Motor neuron (in vitro differentiated cells): ENCODE measurements around the gene DNAH3. TPM values are rescaled to one million over a fixed set of nuclear protein-coding genes. Genes with fewer than 3 reads are reported as not detected.
"Not testable (repeated sequence)": the region's sequence is repeated elsewhere in the genome, so short reads cannot be mapped to it uniquely, and the experiment has no call there.

Experiments used
- ATAC-seq, 8 experiments: fragments of 200-7000 bp; cut with Tn5 transposase; replicated peaks in 6 of 8; 2 replicates each; pipeline ENCODE4 v1.8.0; 2021; ENCODE audit warnings: mild to moderate bottlenecking in 8 of 8, moderate library complexity in 8 of 8
- H3K27ac ChIP-seq, 2 donors: fragments of 250-450 bp; sonication (Bioruptor Pico); 2 replicates each; pipeline ENCODE4 v1.9.0; 2021; ENCODE audit warnings: antibody characterized with exemption in 2 of 2, mild to moderate bottlenecking in 2 of 2, moderate library complexity in 1 of 2
- H3K4me1 ChIP-seq, 2 donors: fragments of 250-450 bp; sonication (Bioruptor Pico); replicated peaks in 1 of 2; 2 replicates each; pipeline ENCODE4 v1.6.1; 2021; ENCODE audit warnings: antibody characterized with exemption in 2 of 2, mild to moderate bottlenecking in 2 of 2, moderate library complexity in 1 of 2
- H3K4me3 ChIP-seq, 5 donors: fragments of 250-450 bp; sonication (Bioruptor Pico); 2 replicates each; pipeline ENCODE4 v1.9.0; 2021; ENCODE audit warnings: antibody characterized with exemption in 5 of 5, mild to moderate bottlenecking in 5 of 5, moderate library complexity in 4 of 5
- WGBS, 10 experiments: fragments of 450-650 bp; shearing (Covaris generic); methylation state at CpG; one replicate each; pipeline ENCODE4 v1.0.0; 2022; 5-methylcytosine and 5-hydroxymethylcytosine counted together
- in situ Hi-C, 9 experiments: fragments of 400-800 bp; cut with MboI; loops; one replicate each; pipeline ENCODE4 v1.15.0; 2021; ENCODE audit warnings: low sequenced_read_pairs in 9 of 9, low pct_unique_long_range_greater_than_20kb in 2 of 9; ENCODE audit not compliant: unreplicated experiment in 9 of 9
- total RNA-seq, 8 experiments: library from RNA; unstranded; fragments of 300-600 nt; gene quantifications; 2 replicates each; pipeline versions ENCODE4 v1.2.3 to v1.2.4, GENCODE V29; 2022

The DNAH3 gene
- total RNA-seq, 8 experiments from 2014 or later = 0.14 to 0.71 (median 0.24) TPM; not detected in 2

GRCh38 chr16:21048091-21048912 lies 102.3 kb downstream of the DNAH3 start:
- H3K4me3 ChIP-seq, ATAC-seq, H3K4me1 ChIP-seq, in situ Hi-C loops, H3K27ac ChIP-seq: not testable (repeated sequence)
- WGBS, 10 experiments = 69 to 100% (median 100%) methylated on average over 1 to 9 of the region's 31 CpGs; no CpG with 5 or more reads in 5 of the 10 experiments

- no peak for ATAC-seq
- in situ Hi-C loops = no loop called here
- H3K27ac ChIP-seq = no peak overlapping the region
- no peak overlapping the region for H3K4me3 ChIP-seq
- H3K4me1 ChIP-seq = peaks cover 0 to 9% of the 10 kb centered on the region in 2 donors
- WGBS, 10 experiments = 0 to 100% (median 78%) methylated on average over 1 to 7 of the region's 7 CpGs; no CpG with 5 or more reads in 1 of the 10 experiments
Observed at GRCh38 chr16:21038197-21038596, 112.4 kb downstream of the DNAH3 start.

- no peak for ATAC-seq
- no peak overlapping the region for H3K4me3 ChIP-seq
- WGBS, 10 experiments = 33 to 100% (median 90%) methylated on average over 2 to 12 of the region's 15 CpGs; no CpG with 5 or more reads in 1 of the 10 experiments
Observed at GRCh38 chr16:21037736-21038135, 112.9 kb downstream of the DNAH3 start.

GRCh38 chr16:21037168-21037567 lies 113.5 kb downstream of the DNAH3 start:
- Histone ChIP-seq H3K4me3 (no peak overlapping the region), H3K27ac (no peak overlapping the region), H3K4me1 (peaks cover 0 to 9% of the 10 kb centered on the region in 2 donors)
- 0 to 88% (median 76%) methylated on average over 2 to 4 of the region's 4 CpGs; no CpG with 5 or more reads in 1 of the 10 experiments for WGBS, 10 experiments
- in situ Hi-C loops = no loop called here
- no peak for ATAC-seq

More at GRCh38 chr16:21037736-21038135, 112.9 kb downstream of the DNAH3 start:
- in situ Hi-C loops = no loop called here
- Histone ChIP-seq H3K4me1 (peaks cover 0 to 9% of the 10 kb centered on the region in 2 donors), H3K27ac (no peak overlapping the region)

GRCh38 chr16:21036471-21036870 lies 114.2 kb downstream of the DNAH3 start:
- no peak overlapping the region for H3K27ac ChIP-seq
- no peak overlapping the region for H3K4me3 ChIP-seq
- in situ Hi-C loops = no loop called here
- peaks cover 0 to 9% of the 10 kb centered on the region in 2 donors for H3K4me1 ChIP-seq
- 0 to 100% (median 47%) methylated on average over 1 to 3 of the region's 3 CpGs; no CpG with 5 or more reads in 6 of the 10 experiments for WGBS, 10 experiments
- no peak for ATAC-seq

GRCh38 chr16:21033704-21034103 lies 116.9 kb downstream of the DNAH3 start:
- no peak overlapping the region for H3K27ac ChIP-seq
- no peak overlapping the region for H3K4me3 ChIP-seq
- WGBS, 10 experiments = 0 to 93% (median 69%) methylated on average over 1 to 9 of the region's 10 CpGs; no CpG with 5 or more reads in 2 of the 10 experiments
- H3K4me1 ChIP-seq = peaks cover 0 to 9% of the 10 kb centered on the region in 2 donors
- in situ Hi-C loops = no loop called here
- peak; percentile 52 to 93 (median 82) for ATAC-seq

- in situ Hi-C loops = no loop called here
- WGBS, 10 experiments = 8 to 97% (median 73%) methylated on average over 2 to 3 of the region's 3 CpGs
- no peak overlapping the region for H3K27ac ChIP-seq
- no peak overlapping the region for H3K4me3 ChIP-seq
- no peak for ATAC-seq
- H3K4me1 ChIP-seq = peaks cover 0 to 9% of the 10 kb centered on the region in 2 donors
Observed at GRCh38 chr16:21033264-21033663, 117.4 kb downstream of the DNAH3 start.

GRCh38 chr16:21028728-21029127 lies 121.9 kb downstream of the DNAH3 start:
- in situ Hi-C loops = no loop called here
- no peak overlapping the region for H3K27ac ChIP-seq
- ATAC-seq = no peak
- 0 to 90% (median 74%) methylated on average over 1 to 4 of the region's 4 CpGs; no CpG with 5 or more reads in 2 of the 10 experiments for WGBS, 10 experiments
- peaks cover 0 to 6% of the 10 kb centered on the region in 2 donors for H3K4me1 ChIP-seq
- no peak overlapping the region for H3K4me3 ChIP-seq

GRCh38 chr16:21026846-21027245 lies 123.8 kb downstream of the DNAH3 start:
- 0 to 100% (median 78%) methylated on average over 1 to 5 of the region's 6 CpGs; no CpG with 5 or more reads in 1 of the 10 experiments for WGBS, 10 experiments
- ATAC-seq = no peak
- in situ Hi-C loops = no loop called here
- Histone ChIP-seq H3K4me1 (no peaks in the 10 kb centered on the region), H3K27ac (no peak overlapping the region), H3K4me3 (no peak overlapping the region)

- Histone ChIP-seq H3K4me1 (no peaks in the 10 kb centered on the region), H3K27ac (no peak overlapping the region), H3K4me3 (no peak overlapping the region)
- WGBS, 10 experiments = 25 to 92% (median 73%) methylated on average over 2 to 7 of the region's 9 CpGs; no CpG with 5 or more reads in 5 of the 10 experiments
- in situ Hi-C loops = no loop called here
- ATAC-seq = no peak
Observed at GRCh38 chr16:21023509-21024202, 127.0 kb downstream of the DNAH3 start.

GRCh38 chr16:21021316-21021715 lies 129.3 kb downstream of the DNAH3 start:
- H3K4me1 ChIP-seq = no peaks in the 10 kb centered on the region
- WGBS, 10 experiments = 0 to 100% (median 67%) methylated on average over 1 of the region's 1 CpG; no CpG with 5 or more reads in 5 of the 10 experiments
- H3K27ac ChIP-seq = no peak overlapping the region
- ATAC-seq = no peak
- no peak overlapping the region for H3K4me3 ChIP-seq
- in situ Hi-C loops = no loop called here

- no peak for ATAC-seq
- H3K27ac ChIP-seq = no peak overlapping the region
- in situ Hi-C loops = no loop called here
- 93% methylated on average over 2 of the region's 5 CpGs; no CpG with 5 or more reads in 9 of the 10 experiments for WGBS, 10 experiments
- no peak overlapping the region for H3K4me3 ChIP-seq
- no peaks in the 10 kb centered on the region for H3K4me1 ChIP-seq
Observed at GRCh38 chr16:21009815-21010214, 140.8 kb downstream of the DNAH3 start.

- in situ Hi-C loops = no loop called here
- 0 to 71% (median 59%) methylated on average over 1 of the region's 1 CpG; no CpG with 5 or more reads in 1 of the 10 experiments for WGBS, 10 experiments
Observed at GRCh38 chr16:21005008-21005407, 145.6 kb downstream of the DNAH3 start.

More at GRCh38 chr16:21005008-21005407, 145.6 kb downstream of the DNAH3 start:
- no peak for ATAC-seq
- no peak overlapping the region for H3K4me3 ChIP-seq
- no peaks in the 10 kb centered on the region for H3K4me1 ChIP-seq
- H3K27ac ChIP-seq = no peak overlapping the region
